Germinal center (tissue), 1 donor: Measurements from ENCODE around the gene ARHGAP8.

Experiments used
- DNase-seq: peaks from one replicate; pipeline ENCODE4 v3.0.0; 2012; ENCODE audit warnings: mixed read lengths, low spot score

The ARHGAP8 gene

DNA sequence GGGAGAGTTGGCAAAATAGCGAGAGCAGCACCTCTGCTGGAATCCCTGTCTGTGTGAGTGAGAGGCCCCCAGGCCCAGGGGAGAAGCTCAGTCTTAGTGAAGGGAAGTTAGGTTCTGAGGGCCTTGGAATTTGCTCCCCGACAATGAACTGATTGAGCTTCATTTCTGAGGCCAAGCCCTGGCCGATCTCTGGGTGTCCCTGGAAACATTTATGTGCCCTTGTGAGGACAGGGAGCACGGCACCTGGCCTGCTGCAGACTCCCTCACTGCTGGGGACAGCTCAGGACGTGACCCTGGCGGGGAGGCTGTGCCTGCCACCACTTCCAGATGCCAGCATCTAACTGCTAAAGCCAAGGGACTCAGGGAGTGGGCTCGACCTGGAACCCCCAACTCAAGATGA is 52.0 kb downstream of the ARHGAP8 start:
- no peak for DNase-seq

DNA sequence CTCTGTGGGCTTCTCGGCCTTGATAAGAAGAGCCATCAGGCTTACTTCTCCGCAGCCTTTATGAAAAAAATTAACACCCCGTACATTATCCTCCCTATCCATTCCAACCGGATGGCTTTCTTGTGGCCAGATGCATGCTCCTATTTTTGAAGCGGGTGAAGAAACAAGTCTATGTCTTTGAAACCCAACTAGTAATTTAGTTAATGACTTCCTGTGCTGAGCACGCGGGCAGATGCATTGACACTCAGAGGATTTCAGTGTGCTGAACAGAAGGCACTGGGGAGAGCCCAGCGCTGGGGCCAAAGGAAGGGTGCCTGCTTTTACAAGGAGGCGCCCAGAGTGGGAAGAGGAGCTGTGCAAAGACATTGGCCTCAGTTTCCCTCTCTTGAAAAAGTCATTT is 53.3 kb downstream of the ARHGAP8 start:
- no peak for DNase-seq

DNA sequence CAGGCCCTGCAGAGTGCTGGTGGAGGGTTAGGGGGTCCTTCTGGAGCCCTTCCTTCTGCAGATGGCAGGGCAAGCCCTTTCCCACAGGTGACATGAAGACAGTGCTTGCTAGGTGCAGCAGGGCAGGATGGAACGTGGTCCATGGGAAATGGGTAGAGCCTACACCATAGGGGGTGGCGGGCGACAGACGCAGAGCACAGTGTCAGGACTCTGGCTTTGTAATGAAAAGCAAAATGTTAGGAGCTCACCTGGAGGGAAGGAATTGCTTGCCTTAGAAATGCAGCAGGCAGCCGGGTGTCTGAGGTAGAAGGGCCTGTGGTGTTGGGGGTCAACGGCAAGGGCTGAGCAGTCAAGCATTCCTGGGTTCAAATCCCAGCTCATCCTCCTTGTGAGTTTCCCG is 54.9 kb downstream of the ARHGAP8 start:
- DNase-seq = no peak

DNA sequence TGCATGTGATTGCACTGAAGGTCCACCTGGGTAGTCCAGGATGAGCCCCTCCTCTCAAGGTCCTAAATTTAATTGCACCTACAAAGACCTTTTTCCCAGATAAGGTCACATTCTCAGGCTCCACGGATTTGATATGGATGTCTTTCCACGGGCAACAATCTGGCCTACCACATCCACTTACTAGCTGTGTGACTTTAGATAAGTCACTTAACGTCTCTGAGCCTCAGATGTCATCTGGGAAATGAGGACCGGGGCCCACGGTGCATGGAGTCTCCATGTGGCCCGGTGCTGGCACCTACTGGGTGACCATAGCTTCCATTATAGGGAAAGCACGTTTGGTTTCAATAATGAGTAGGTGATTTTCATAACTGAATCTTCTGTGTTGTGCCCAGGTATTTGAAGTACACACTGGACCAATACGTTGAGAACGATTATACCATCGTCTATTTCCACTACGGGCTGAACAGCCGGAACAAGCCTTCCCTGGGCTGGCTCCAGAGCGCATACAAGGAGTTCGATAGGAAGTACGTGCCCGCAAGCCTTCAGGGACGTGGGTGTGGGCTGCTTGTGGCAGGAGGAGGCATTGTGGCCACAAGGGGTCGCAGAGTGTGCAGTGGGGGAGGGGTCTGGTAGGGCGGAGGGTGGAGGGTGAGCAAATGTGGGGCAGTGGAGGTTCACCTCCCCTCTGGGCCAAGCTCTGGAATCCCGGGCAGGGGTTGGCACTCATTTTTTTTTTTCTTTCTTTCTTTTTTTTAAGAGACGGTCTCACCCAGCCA is 55.7 kb downstream of the ARHGAP8 start:
- DNase-seq = no peak

DNA sequence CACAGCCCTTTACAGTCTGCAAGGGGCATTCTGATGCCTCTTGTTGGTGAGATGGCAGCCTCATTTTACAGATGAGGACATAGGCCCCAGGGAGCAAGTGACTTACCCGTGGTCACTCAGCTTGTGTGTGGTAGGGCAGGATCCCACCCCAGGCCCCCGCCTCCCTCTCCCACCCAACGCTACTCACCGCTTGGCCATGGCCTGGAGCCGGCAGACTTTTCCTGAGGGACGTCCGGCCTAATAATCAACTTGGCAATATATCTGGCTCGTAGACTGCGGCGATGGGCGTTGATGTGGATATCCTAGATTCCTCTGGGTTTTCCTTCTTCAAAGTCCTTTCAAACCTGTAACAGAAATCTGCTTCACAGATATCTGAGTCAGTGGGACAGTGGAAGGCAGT is 57.1 kb downstream of the ARHGAP8 start:
- DNase-seq = no peak

DNA sequence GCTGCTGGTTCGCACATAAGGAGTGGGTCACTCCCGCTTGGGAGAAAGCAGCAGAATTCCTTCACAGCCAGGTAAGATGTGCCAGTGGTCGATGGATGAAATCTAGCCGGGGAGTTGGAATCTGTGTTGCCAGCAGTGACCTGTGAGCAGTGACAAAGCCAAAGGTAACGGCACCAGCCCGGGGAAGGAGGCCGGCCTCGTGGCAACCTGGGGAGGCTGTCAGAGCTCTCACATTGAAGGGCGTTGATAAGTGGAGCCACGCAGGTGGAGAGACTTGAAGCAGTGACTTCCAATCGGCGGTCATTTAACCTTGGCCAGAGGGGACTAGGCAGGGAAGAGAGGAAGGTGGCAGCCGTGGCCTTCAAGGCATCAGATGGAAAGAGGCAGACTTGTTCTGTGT is 58.8 kb downstream of the ARHGAP8 start:
- DNase-seq = no peak

DNA sequence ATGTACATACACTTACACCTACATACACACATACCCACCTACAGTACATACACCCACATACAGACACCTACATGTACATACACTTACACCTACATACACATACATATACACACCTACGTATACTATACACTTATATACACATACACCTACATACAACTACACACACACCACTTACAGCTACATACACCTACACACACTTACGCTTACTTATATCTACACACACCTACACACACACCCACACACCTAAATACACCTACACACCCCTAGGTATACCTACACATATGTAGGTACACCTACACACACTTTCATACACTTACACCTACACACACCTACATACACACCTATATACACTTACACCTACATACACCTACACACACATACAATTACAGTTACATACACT is 61.0 kb downstream of the ARHGAP8 start:
- no peak for DNase-seq

DNA sequence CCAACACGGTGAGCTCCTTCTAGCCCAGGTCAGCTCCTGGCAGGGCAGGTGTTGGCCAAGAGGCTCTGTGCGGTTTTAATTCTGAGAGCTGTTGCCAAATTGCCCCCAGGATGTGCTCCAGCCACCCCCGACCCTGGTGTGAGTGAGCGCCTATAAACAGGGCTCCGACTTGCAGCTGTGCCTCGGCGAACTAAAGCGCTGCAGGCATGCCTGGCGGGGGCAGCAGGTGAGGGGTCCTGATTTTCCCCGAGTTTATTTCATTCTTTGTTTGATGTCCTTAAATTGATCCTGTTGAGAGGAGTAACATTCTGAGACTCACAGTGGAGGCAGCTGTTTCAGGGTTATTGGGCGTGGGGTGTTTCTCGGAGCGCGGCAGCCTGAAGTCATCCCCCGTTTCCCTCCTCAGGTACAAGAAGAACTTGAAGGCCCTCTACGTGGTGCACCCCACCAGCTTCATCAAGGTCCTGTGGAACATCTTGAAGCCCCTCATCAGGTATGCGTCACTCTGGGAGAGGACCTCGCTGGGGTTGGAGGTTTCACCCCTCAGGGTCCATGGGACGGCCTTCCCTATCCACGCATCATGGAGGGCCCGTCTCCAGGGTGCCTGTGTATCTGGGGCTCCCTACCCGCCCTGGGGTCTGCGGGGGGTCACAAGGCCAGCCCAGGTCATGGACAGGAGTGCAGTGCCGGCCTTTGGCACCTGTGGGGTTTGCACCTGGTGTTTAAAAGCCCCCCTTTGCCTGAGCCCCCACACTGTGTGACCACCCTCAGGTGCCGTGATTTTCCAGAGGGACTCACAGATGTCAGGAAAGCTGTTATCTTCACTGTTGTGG is 62.1 kb downstream of the ARHGAP8 start:
- no peak for DNase-seq

DNA sequence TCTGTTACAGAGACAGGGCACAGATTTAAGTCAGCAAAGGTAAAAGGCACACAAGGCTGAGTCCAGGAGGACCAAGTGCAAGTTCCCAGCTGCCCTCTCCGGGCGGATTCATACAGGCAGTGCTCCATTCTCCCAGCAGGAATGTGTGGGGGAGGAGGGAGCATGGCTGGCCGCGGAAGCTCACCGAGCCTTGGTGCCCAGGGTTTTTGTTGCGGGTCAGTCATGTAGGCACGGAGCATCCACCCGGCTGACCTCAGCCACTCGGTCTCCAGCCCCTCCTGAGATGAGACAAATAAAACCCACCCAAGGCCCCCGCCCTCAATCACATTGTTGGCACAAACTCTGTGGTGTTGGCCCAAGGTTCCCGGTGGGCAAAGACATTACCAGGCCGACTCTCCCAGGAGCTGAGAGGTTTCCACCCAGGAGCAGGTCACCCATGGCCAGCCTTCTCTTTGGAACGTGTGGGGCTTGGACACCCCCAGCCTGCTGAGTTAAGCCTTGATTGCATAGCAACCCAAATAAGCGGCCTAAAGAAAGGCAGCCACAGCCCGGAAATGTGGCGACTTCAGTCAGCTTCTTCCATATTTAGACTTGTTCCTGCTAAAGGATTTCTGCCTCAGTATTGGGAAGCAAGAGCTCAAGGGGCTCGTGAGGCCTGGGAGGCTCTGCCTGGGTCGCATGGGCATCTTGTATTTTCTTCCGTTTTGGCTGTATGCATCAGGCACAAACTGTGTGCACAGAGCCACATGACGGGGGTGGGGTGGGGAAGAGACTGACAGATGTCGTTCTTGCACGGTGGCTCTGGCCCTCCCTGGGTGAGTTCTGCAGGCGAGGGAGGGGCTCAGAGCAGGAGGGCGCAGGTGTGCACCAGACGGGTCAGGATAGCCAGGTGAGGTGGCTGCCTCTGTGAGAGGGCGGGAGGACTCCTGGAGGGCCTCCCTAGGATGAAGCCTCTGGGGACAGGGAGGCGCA is 63.0 kb downstream of the ARHGAP8 start:
- no peak for DNase-seq

DNA sequence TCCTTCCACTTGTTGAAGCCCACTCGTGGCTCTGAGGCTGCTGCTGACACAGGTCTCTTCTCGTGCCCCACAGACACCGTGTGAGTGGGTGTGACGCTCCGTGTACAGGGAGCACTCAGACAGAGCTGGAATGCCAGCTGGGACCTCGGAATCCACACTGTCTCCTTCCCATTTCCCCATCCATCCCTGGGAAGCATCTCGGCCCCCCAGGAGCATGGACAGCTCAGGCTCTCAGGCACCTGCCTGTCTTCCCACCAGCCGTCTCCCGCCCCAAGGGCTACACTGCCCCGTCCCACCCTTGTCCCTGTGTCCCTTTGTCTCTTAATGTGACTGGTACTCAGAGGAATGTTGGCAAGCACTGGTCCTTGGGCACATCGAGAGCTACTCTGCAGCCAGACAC is 63.8 kb downstream of the ARHGAP8 start:
- no peak for DNase-seq

DNA sequence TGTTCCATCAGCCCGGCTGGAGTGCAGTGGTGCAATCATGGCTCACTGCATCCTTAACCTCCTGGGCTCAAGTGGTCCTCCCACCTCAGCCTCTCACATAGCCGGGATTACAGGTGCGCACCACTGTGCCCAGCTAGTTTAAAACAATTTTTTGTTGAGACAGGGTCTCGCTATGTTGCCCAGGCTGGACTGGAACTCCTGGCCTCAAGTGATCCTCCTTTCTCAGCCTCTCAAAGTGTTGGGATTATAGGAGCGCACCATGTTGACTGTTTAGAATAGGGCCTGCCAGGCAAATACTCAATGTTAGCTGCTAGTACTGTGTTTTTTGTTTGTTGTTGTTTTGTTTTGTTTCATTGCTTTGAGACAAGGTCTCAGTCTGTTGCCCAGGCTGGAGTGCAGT is 66.4 kb downstream of the ARHGAP8 start:
- no peak for DNase-seq

DNA sequence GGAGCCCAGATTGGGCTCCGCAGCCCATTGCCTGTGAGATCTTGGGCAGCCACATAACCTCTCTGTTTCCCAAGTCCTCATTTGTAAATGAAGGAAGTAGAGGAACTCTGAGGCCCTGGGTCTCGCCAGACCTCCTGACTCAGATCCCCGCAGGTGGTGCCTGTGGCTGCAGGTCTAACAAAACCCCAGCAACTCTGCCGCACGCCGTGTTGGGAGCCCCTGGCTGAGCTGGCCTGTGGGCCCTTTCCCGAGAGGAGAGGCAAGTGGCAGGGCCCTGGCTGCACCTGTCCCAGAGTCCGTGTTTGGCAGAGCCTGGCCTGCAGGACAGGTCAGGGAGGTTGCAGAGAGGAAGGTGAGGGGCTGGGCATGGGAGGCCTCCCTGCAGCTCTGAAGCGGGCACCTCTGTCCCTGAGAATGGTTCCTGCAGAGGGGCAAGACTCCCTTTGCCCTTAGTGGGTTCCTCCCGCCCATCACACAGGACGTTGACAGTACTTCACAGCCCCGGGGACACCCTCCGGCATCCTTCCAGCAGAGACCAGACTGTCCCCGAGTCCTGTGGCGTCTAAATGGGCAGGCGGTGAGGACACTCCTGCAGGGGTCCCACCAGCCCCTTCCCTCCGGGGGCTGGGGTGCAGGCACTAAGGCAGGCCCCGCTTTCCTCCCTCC is 67.7 kb downstream of the ARHGAP8 start:
- no peak for DNase-seq

DNA sequence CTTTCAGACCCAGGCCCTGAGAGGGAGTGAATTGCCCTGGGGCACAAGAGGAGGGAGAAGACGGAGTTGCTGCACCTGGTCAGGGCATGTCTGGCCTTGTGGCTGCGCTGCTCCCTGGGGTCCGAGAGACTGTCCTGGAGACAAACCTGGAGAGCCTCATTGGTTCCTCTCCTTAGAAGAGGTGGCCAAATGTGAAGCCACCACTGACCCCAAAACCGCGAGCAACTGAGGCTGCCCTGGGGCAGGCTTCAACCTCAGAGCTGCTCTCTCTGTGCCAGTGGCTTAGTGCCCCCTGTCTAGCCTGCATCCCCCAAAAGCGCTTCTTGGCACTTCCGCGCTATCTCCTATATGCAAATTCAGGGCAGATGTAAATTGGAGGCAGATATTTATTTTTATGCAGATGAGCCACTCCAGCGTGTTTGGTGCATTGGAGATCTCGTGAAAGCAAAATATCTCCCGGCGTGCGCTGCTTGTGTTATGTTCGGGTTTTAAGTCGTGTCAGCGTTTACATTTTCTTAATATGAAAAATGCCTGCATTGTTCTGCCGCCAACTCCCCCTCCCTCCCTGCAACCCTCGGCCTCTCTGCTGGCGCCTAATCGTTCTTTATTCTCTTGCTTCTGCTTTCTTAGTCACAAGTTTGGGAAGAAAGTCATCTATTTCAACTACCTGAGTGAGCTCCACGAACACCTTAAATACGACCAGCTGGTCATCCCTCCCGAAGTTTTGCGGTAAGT is 69.5 kb downstream of the ARHGAP8 start:
- no peak for DNase-seq

DNA sequence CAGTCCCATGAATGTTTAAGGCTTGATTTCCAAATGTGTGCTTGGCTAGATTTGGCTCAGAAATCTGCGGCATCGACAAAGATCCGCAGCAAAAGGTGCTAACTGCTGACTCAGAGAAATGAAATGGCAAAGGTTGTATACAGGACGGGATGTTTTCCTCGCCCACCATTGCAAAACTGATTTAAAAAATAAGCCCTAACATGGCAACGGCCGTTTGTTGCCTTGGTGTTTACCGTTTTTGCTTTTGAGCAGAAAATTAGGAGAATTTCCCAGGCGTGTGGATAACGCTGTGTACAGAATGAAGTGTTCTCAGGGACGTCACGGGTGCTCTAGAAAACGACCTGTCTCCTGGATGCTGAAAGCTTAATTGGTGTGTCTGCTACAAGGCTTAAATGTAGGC is 70.2 kb downstream of the ARHGAP8 start:
- DNase-seq = no peak

DNA sequence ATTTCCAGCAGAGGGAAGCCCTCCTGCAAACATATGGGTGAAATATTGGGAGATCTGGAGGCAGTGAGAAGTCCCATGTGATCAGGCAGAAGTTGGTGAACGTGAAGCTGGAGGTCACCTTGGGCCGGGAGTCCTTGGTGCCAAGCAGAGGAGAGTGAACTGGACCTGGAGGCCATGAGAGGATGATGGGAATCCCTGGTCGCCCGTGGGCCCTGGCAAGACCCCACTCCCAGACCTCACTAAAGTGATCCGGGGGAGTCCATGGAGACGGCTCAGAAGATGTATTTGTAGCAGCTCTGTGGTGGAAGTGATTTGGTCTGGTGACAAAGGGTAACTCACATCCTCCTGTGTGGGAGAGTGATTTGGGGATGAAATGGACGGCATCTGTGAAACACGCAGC is 71.0 kb downstream of the ARHGAP8 start:
- DNase-seq = no peak

DNA sequence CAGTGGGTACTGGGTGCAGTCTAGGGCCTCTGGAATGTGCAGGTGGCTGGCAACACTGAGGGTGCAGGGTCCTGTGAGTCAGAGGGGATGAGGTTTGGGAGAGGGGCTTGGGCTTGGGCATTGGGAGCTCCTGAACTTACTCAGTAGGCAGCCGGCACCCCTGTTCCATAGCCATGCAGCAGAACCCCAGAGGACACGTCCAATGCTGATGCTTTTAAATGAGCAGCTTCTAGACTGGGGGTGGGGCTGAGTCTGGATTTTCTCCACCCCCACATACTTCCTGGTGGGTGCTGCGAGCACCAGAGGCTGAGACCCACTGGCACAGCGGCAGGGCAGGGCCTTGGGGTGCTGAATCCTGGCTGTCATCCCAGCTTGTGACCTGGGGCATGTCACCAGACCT is 71.4 kb downstream of the ARHGAP8 start:
- no peak for DNase-seq

DNA sequence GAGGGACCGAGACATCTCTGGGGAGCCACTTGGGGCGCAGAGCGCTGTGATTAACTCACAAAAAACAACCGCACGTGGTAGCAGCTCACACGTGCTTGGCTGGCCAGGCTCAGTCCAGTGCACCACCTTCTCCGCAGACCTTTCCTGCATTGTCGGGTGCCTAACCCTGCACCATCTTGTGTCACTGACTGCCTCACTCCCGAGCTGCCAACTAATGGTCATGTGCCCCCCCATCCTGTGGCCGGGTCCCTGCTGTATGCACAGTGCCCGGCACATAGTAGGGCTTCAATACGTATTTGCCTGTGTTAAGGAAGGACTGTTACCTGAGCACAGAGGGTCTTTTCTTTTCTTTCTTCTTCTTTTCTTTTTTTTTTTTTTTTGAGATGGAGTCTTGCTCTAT is 71.9 kb downstream of the ARHGAP8 start:
- DNase-seq = no peak

DNA sequence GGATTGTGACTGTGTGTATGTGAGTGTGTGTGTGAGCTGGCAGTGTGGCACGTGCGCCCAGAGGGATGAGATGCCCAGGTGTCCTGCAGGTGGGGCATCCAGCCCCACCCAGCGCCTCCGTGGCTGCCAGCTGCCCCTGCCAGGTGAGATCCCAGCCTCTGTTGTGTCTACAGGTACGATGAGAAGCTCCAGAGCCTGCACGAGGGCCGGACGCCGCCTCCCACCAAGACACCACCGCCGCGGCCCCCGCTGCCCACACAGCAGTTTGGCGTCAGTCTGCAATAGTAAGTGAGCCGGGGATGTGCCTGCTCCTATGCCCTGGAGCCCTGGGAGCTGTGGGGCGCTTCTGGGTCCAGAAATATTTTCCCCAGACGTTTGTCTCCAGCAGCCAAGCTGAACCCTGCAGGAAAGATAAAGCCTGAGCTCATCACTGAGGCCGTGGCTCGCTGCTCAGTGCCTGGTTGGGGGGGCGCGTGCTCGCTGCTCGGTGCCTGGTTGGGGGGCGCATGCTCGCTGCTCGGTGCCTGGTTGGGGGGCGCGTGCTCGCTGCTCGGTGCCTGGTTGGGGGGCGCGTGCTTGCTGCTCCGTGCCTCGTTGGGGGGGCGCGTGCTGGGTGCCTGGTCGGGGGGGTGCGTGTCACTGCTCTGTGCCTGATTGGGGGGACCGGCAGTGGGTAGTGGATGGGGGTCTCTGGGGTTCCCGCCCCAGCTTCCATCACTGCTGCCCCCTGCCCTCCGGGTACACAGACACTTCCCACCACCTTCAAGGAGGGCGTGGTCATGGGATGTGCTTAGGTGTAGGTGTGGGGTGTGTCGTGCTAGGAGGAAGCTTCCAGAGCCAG is 73.2 kb downstream of the ARHGAP8 start:
- no peak for DNase-seq

DNA sequence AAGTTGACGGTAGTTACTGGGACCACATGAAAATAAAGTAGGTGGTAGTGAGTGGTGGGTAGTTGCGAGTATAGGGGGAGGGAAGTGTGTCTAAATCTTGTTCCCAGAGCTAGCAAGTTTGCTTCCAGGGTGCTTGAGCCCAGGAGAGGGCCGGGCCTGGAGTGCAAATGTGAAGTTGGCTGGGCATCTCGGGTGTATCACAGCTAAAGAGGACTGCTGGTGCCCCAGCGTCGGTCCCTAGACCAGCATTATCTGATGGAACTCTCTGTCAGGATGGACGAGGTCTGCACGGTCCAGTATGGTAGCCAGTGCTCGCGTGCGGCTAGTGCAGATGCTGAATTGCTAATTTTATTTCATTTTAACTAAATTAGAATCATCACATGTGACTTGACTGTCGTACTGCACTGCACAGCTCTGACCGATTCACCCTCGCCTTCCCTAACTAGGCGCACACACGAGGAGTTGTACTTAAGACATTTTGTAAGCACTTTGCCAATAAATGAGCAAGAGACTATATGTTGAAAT is 75.4 kb downstream of the ARHGAP8 start:
- DNase-seq = no peak

DNA sequence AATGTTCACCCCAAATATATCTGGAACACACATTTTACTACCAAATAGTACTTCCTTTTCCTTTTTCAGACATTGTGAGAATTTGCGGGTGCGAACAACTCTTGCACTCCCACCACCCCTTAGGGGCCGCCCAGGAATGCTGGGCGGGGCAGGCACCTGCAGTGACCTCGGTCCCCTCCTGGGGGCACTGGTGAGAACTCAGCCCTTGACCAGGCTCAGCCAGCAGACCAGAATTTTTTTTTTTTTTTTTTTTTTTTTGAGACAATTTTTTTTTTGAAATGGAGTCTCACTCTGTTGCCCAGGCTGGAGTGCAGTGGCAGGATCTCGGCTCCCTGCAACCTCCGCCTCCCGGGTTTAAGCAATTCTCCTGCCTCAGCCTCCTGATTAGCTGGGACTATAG is 75.8 kb downstream of the ARHGAP8 start:
- DNase-seq = peak; percentile 46
